SU-DHL-6 (cell line): ENCODE measurements around the gene SIK3.

Experiments used
- CTCF ChIP-seq: fragments of 200-600 bp; sonication (generic); IDR thresholded peaks from one replicate; pipeline ENCODE4 v1.5.1; 2017; ENCODE audit warnings: antibody characterized with exemption, mild to moderate bottlenecking, low read length, moderate library complexity; ENCODE audit not compliant: insufficient read depth, poor library complexity, severe bottlenecking
- EZH2phosphoT487 ChIP-seq: fragments of 200-600 bp; sonication (generic), shearing (Covaris generic); conservative IDR thresholded peaks from 2 replicates; pipeline ENCODE4 v1.6.1; 2018; ENCODE audit warnings: mild to moderate bottlenecking, antibody characterized with exemption, low read length, moderate library complexity, mixed read lengths

GRCh38 chr11:117059611-117060148 lies 38.5 kb downstream of the SIK3 start:
- TF ChIP-seq CTCF = no peak
- TF ChIP-seq EZH2phosphoT487 = no peak
